CD4-positive, alpha-beta T cell treated with Interleukin-2 at 100 ng/mL for 4 hours (primary cell): ENCODE results near the gene PHC1.
"Not testable (repeated sequence)": the region's sequence is repeated elsewhere in the genome, so short reads cannot be mapped to it uniquely, and the experiment has no call there.

Experiments used
- DNase-seq: peaks from one replicate; pipeline ENCODE4 v3.0.0-alpha.2; 2020; ENCODE audit warnings: low spot score

Gene PHC1

GRCh38 chr12:8914033-8914715 is at the start of gene PHC1:
Gene PHC1, plus strand, starts transcription at chr12:8914509. Its CDS starts 3,169 bp downstream, at chr12:8917678.
- DNase-seq, result peak; percentile 78

- DNase-seq, result no peak
Observed at GRCh38 chr12:8866429-8866828, 47.9 kb upstream of the PHC1 start.

- DNase-seq, result no peak
Observed at GRCh38 chr12:8867009-8867408, 47.3 kb upstream of the PHC1 start.

GRCh38 chr12:8867786-8868185 is 46.5 kb upstream of the PHC1 start:
- DNase-seq, result no peak

- DNase-seq, result no peak
Observed at GRCh38 chr12:8870586-8870985, 43.7 kb upstream of the PHC1 start.

- DNase-seq, result no peak
Observed at GRCh38 chr12:8871068-8871467, 43.2 kb upstream of the PHC1 start.

- DNase-seq, result no peak
Observed at GRCh38 chr12:8876887-8877286, 37.4 kb upstream of the PHC1 start.

- DNase-seq, result no peak
Observed at GRCh38 chr12:8886502-8887284, 27.6 kb upstream of the PHC1 start.

GRCh38 chr12:8887285-8887715 is 27.0 kb upstream of the PHC1 start:
- DNase-seq, result no peak

GRCh38 chr12:8890313-8891085 is 23.8 kb upstream of the PHC1 start:
- peak; percentile 73 for DNase-seq

GRCh38 chr12:8891976-8892375 is 22.3 kb upstream of the PHC1 start:
- no peak for DNase-seq

- DNase-seq, result no peak
Observed at GRCh38 chr12:8894378-8894777, 19.9 kb upstream of the PHC1 start.

- DNase-seq, result no peak
Observed at GRCh38 chr12:8894986-8895385, 19.3 kb upstream of the PHC1 start.

- no peak for DNase-seq
Observed at GRCh38 chr12:8897081-8897480, 17.2 kb upstream of the PHC1 start.

GRCh38 chr12:8899830-8900229 is 14.5 kb upstream of the PHC1 start:
- no peak for DNase-seq

- DNase-seq, result not testable (repeated sequence)
Observed at GRCh38 chr12:8902703-8903102, 11.6 kb upstream of the PHC1 start.

GRCh38 chr12:8903646-8904045 is 10.7 kb upstream of the PHC1 start:
- no peak for DNase-seq

- DNase-seq, result no peak
Observed at GRCh38 chr12:8904665-8905064, 9.6 kb upstream of the PHC1 start.

GRCh38 chr12:8905546-8905945 is 8.8 kb upstream of the PHC1 start:
- DNase-seq, result no peak

- DNase-seq, result no peak
Observed at GRCh38 chr12:8906266-8907180, 7.8 kb upstream of the PHC1 start.

- no peak for DNase-seq
Observed at GRCh38 chr12:8907513-8907912, 6.8 kb upstream of the PHC1 start.

- DNase-seq, result no peak
Observed at GRCh38 chr12:8909752-8910151, 4.6 kb upstream of the PHC1 start.
